Hepatocyte (in vitro differentiated cells): ENCODE results near the gene PMCH.

ENCODE experiments used
- CTCF ChIP-seq: fragments of 200-600 bp; sonication (generic); IDR thresholded peaks from 2 replicates; pipeline ENCODE4 v1.5.1; 2016; ENCODE audit warnings: antibody characterized with exemption, mild to moderate bottlenecking; ENCODE audit not compliant: poor library complexity
- EZH2phosphoT487 ChIP-seq: fragments of 200-600 bp; sonication (generic); IDR thresholded peaks from one replicate; pipeline ENCODE4 v1.6.1; 2018; ENCODE audit warnings: antibody characterized with exemption, mild to moderate bottlenecking, low read depth, moderate library complexity; ENCODE audit not compliant: unreplicated experiment, severe bottlenecking

GRCh38 chr12:102171951-102172350 is 25.7 kb downstream of the PMCH start:
- TF ChIP-seq EZH2phosphoT487 (no peak), CTCF (no peak)
